Measurements from ENCODE around the gene GRK7. TPM values are rescaled to one million over a fixed set of nuclear protein-coding genes. Genes with fewer than 3 reads are reported as not detected.

The GRK7 gene
- total and polyA plus RNA-seq, 2 of the 4 experiments (the other 2 are of a cell fraction): not detected

GRCh38 chr3:141722648-141723047 is 40.6 kb upstream of the GRK7 start:
- no peak overlapping the region for H2AFZ ChIP-seq (replicated peaks; ENCODE audit: low read length, poor library complexity)
- H2AK9ac ChIP-seq (replicated peaks; ENCODE audit: low read depth, low read length, poor library complexity): no peak overlapping the region
- CTCF ChIA-PET: no interaction called here
- H3K36me3 ChIP-seq (ENCODE audit: control insufficient read depth, insufficient read depth, low read length): no peaks in the 10 kb centered on the region
- H3K9me3 ChIP-seq (ENCODE audit: control insufficient read depth, insufficient read depth, low read length): no peaks in the 10 kb centered on the region
- TF ChIP-seq NFE2L2 (IDR thresholded peaks at IDR 0.05; ENCODE audit: low read depth, low read length) (no peak), RAD21 (IDR thresholded peaks at IDR 0.05; ENCODE audit: low read length) (no peak)
- TF ChIP-seq, protein P1, sequence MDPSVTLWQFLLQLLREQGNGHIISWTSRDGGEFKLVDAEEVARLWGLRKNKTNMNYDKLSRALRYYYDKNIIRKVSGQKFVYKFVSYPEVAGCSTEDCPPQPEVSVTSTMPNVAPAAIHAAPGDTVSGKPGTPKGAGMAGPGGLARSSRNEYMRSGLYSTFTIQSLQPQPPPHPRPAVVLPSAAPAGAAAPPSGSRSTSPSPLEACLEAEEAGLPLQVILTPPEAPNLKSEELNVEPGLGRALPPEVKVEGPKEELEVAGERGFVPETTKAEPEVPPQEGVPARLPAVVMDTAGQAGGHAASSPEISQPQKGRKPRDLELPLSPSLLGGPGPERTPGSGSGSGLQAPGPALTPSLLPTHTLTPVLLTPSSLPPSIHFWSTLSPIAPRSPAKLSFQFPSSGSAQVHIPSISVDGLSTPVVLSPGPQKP (IDR thresholded peaks at IDR 0.05; ENCODE audit: borderline replicate concordance, low read depth, low read length): no peak
- in situ Hi-C loops (cut with MboI; ENCODE audit: low sequenced_read_pairs) (no loop called here), intact Hi-C loops (cut with micrococcal nuclease) (no loop called here), dilution Hi-C loops (cut with HindIII; ENCODE audit: low sequenced_read_pairs, unreplicated experiment) (no loop called here)
- H4K5ac ChIP-seq (ENCODE audit: low read depth, low read length): no peak overlapping the region
- no peak overlapping the region for H3K27ac ChIP-seq (ENCODE audit: insufficient read depth, low read length)
- POLR2A ChIA-PET (ENCODE audit: unreplicated experiment): interaction anchor here (1.0 kb wide), 1 partner anchor 12 kb away, joined by 3 read pairs; no protein-coding TSS in a partner anchor
- ATAC-seq (ENCODE audit: low read depth) (no peak), DNase-seq (no peak)
- no peak overlapping the region for H3K14ac ChIP-seq (replicated peaks; ENCODE audit: low read depth, low read length)
- H3K23ac ChIP-seq (ENCODE audit: low read depth, low read length): no peak overlapping the region
- no TSS peak for BruUV-seq (replicated peaks)
- H2BK20ac ChIP-seq (ENCODE audit: low read depth, low read length): no peak overlapping the region
- H3K4me3 ChIP-seq (ENCODE audit: insufficient read depth, low read depth, low read length): no peak overlapping the region
- no peak overlapping the region for H3K56ac ChIP-seq (ENCODE audit: extremely low read depth, insufficient read depth, low read length)
- no peaks in the 10 kb centered on the region for H4K20me1 ChIP-seq (ENCODE audit: insufficient read depth, low read length)
- H3K4me2 ChIP-seq (ENCODE audit: low read depth, low read length): no peak overlapping the region
- no peak overlapping the region for H3K4ac ChIP-seq (ENCODE audit: low read depth, low read length)
- WGBS, 2 experiments (ENCODE audit: extremely low coverage in 2 of 2, insufficient read length in 1 of 2): no CpG with 5 or more reads among the region's 2 CpGs
- peaks cover 3% of the 10 kb centered on the region; the same call in 1 of the 2 replicates for H3K4me1 ChIP-seq (ENCODE audit: control insufficient read depth, insufficient read depth, low read length)
- H3K9ac ChIP-seq (ENCODE audit: low read depth, low read length): no peak overlapping the region
- H4K91ac ChIP-seq (ENCODE audit: insufficient read depth, low read depth, low read length): no peak overlapping the region
- H2BK15ac ChIP-seq (ENCODE audit: low read depth, low read length): no peak overlapping the region
- no peaks in the 10 kb centered on the region for H3K79me1 ChIP-seq (ENCODE audit: low read depth in 1 of 2, low read length in 2 of 2)
- no peak overlapping the region for H2BK120ac ChIP-seq (ENCODE audit: low read depth, low read length)
- peaks cover 2% of the 10 kb centered on the region; the same call in 1 of the 2 replicates for H3K9me1 ChIP-seq (ENCODE audit: insufficient read depth, low read length)
- H3K18ac ChIP-seq (ENCODE audit: low read depth, low read length): no peak overlapping the region
- no peaks in the 10 kb centered on the region for H3K27me3 ChIP-seq (ENCODE audit: control insufficient read depth, insufficient read depth, low read length)
- no peak overlapping the region for H2BK5ac ChIP-seq (ENCODE audit: low read depth, low read length, poor library complexity, severe bottlenecking)
- no peak overlapping the region for H4K8ac ChIP-seq (ENCODE audit: low read depth in 2 of 2, low read length in 2 of 2)
- H2AK5ac ChIP-seq (ENCODE audit: low read depth, low read length): no peak overlapping the region

All from IMR-90 (cell line).